Neuronal stem cell (in vitro differentiated cells): Measurements from ENCODE around the gene CPLX4.

Source experiments
- DNase-seq: peaks from one replicate; pipeline ENCODE4 v3.0.0-alpha.2; 2013; ENCODE audit warnings: low spot score
- H2AFZ ChIP-seq: one replicate; pipeline ENCODE4 v1.6.1; 2013; ENCODE audit warnings: mild to moderate bottlenecking, low read length, inconsistent platforms
- H2AK5ac ChIP-seq: 2 replicates; pipeline ENCODE4 v1.6.1; 2013; ENCODE audit warnings: low read depth, mild to moderate bottlenecking, inconsistent platforms, low read length, moderate library complexity, mixed read lengths
- H2BK120ac ChIP-seq: 2 replicates; pipeline ENCODE4 v1.6.1; 2013; ENCODE audit warnings: low read depth, mild to moderate bottlenecking, inconsistent platforms, low read length, moderate library complexity, mixed read lengths
- H2BK12ac ChIP-seq: one replicate; pipeline ENCODE4 v1.6.1; 2013; ENCODE audit warnings: low read length, inconsistent platforms
- H2BK15ac ChIP-seq: 2 replicates; pipeline ENCODE4 v1.6.1; 2013; ENCODE audit warnings: mild to moderate bottlenecking, low read length, inconsistent platforms, mixed read lengths
- H2BK5ac ChIP-seq: one replicate; pipeline ENCODE4 v1.6.1; 2013; ENCODE audit warnings: inconsistent platforms, mild to moderate bottlenecking, low read length, moderate library complexity
- H3K14ac ChIP-seq: one replicate; pipeline ENCODE4 v1.6.1; 2013; ENCODE audit warnings: low read length, inconsistent platforms
- H3K18ac ChIP-seq: 2 replicates; pipeline ENCODE4 v1.6.1; 2013; ENCODE audit warnings: low read length, inconsistent platforms
- H3K23ac ChIP-seq: 2 replicates; pipeline ENCODE4 v1.6.1; 2013; ENCODE audit warnings: low read depth, mild to moderate bottlenecking, mixed read lengths, low read length, inconsistent platforms; ENCODE audit not compliant: poor library complexity
- H3K27ac ChIP-seq: replicated peaks from 3 replicates; pipeline ENCODE4 v1.5.1; 2013; ENCODE audit warnings: low read length, inconsistent platforms
- H3K27me3 ChIP-seq, 3 experiments: 2 replicates each; pipeline ENCODE4 v1.6.1; 2013; ENCODE audit warnings: low read length in 3 of 3, mild to moderate bottlenecking in 2 of 3, inconsistent platforms in 1 of 3, low read depth in 1 of 3, mixed read lengths in 1 of 3, moderate library complexity in 1 of 3; ENCODE audit not compliant: control insufficient read depth in 3 of 3, insufficient read depth in 3 of 3
- H3K36me3 ChIP-seq, 2 donors: replicated peaks in 1 of 2; 2 replicates each; pipeline ENCODE4 v1.6.1; 2013; ENCODE audit warnings: low read length in 2 of 2; ENCODE audit not compliant: control insufficient read depth in 2 of 2, insufficient read depth in 2 of 2
- H3K4ac ChIP-seq: 2 replicates; pipeline ENCODE4 v1.6.1; 2013; ENCODE audit warnings: inconsistent platforms, mild to moderate bottlenecking, low read length, moderate library complexity
- H3K4me1 ChIP-seq, 2 donors: 1 replicate in 1 of 2; 2 replicates in 1 of 2; pipeline ENCODE4 v1.6.1; 2013; ENCODE audit warnings: low read length in 2 of 2, low read depth in 1 of 2; ENCODE audit not compliant: control insufficient read depth in 2 of 2, insufficient read depth in 1 of 2
- H3K4me2 ChIP-seq: one replicate; pipeline ENCODE4 v1.6.1; 2013; ENCODE audit warnings: mild to moderate bottlenecking, low read length, inconsistent platforms; ENCODE audit not compliant: insufficient read depth, poor library complexity, severe bottlenecking
- H3K4me3 ChIP-seq, 2 donors: 2 replicates each; pipeline ENCODE4 v1.5.1; 2013; ENCODE audit warnings: low read length in 2 of 2, mild to moderate bottlenecking in 2 of 2, inconsistent platforms in 1 of 2, moderate library complexity in 1 of 2
- H3K79me1 ChIP-seq: one replicate; pipeline ENCODE4 v1.6.1; 2013; ENCODE audit warnings: low read depth, mild to moderate bottlenecking, inconsistent platforms, low read length, moderate library complexity
- H3K9ac ChIP-seq: one replicate; pipeline ENCODE4 v1.6.1; 2013; ENCODE audit warnings: mild to moderate bottlenecking, low read depth, low read length, inconsistent platforms; ENCODE audit not compliant: poor library complexity
- H3K9me3 ChIP-seq, 2 donors: replicated peaks in 1 of 2; 2 replicates each; pipeline versions ENCODE3 to v1.6.1; 2013; ENCODE audit warnings: low read length in 2 of 2, mild to moderate bottlenecking in 2 of 2, inconsistent platforms in 1 of 2, low read depth in 1 of 2, mixed read lengths in 1 of 2, moderate library complexity in 1 of 2; ENCODE audit not compliant: control insufficient read depth in 2 of 2, insufficient read depth in 1 of 2
- H4K8ac ChIP-seq: one replicate; pipeline ENCODE4 v1.6.1; 2013; ENCODE audit warnings: low read depth, mild to moderate bottlenecking, inconsistent platforms, low read length, moderate library complexity
- H4K91ac ChIP-seq: one replicate; pipeline ENCODE4 v1.6.1; 2013; ENCODE audit warnings: low read length, low read depth, mild to moderate bottlenecking, inconsistent platforms; ENCODE audit not compliant: poor library complexity
- WGBS, 2 donors: extraction: QIAGEN DNeasy Blood & Tissue Kit; methylation state at CpG; one replicate each; pipeline ENCODE4 v1.1.7; 2013; ENCODE audit warnings: missing lambda C conversion rate in 2 of 2, mixed read lengths in 1 of 2; ENCODE audit not compliant: insufficient read length in 2 of 2, insufficient replicate concordance in 1 of 2; ENCODE audit errors: extremely low coverage in 2 of 2; 5-methylcytosine and 5-hydroxymethylcytosine counted together

CPLX4 gene

DNA sequence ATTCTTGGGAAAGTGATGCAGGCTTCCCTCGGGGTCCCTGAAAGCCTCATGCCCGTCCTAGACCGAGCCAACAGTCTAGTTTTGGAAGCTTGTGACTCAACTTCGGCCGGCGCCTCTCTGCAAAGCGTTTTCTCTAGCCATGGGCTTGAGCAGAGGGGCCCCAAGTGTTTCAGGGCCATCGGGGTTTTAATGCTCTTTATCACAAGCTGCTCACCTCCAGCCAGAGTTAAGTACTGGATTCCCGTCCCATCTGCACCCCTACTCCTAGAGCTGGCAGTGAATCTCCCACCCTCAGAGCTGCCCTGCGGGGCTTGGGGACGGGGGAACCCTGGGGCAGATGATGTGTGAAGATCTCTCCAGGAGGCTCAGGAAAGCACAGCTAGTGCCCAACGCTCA lies 52.5 kb downstream of the CPLX4 start:
- Histone ChIP-seq H3K23ac (no peak overlapping the region), H3K27ac (no peak overlapping the region), H4K8ac (no peak overlapping the region), H4K91ac (no peak overlapping the region), H3K4me3 (no peak overlapping the region), H3K4me1 (peaks cover 0 to 17% of the 10 kb centered on the region in 2 donors), H3K9me3 (peaks cover 9 to 27% of the 10 kb centered on the region in 2 donors), H3K79me1 (peaks cover 2% of the 10 kb centered on the region), H2BK120ac (no peak overlapping the region), H3K18ac (peak overlapping the region; percentile 6), H2AFZ (no peak overlapping the region), H3K4me2 (no peak overlapping the region), H3K36me3 (peaks cover 0 to 22% of the 10 kb centered on the region in 2 donors), H2BK12ac (no peak overlapping the region), H2BK5ac (no peak overlapping the region), H3K9ac (no peak overlapping the region), H3K27me3 (peaks cover 3 to 84% (median 52%) of the 10 kb centered on the region in 3 experiments), H2AK5ac (no peak overlapping the region), H2BK15ac (no peak overlapping the region), H3K4ac (no peak overlapping the region), H3K14ac (no peak overlapping the region)
- no peak for DNase-seq
- no CpG with 5 or more reads among the region's 12 CpGs for WGBS, 2 donors

- peak overlapping the region; percentile 40 for H2AFZ ChIP-seq
- H3K4me1 ChIP-seq = peaks cover 0 to 16% of the 10 kb centered on the region in 2 donors
- peak overlapping the region in 1 of 2 donors; percentile 66 for H3K4me3 ChIP-seq
- H3K36me3 ChIP-seq = peaks cover 0 to 20% of the 10 kb centered on the region in 2 donors
- H3K18ac ChIP-seq = peak overlapping the region; percentile 76
- H4K8ac ChIP-seq = no peak overlapping the region
- H3K27me3 ChIP-seq = peaks cover 3 to 78% (median 52%) of the 10 kb centered on the region in 3 experiments
- H3K9me3 ChIP-seq = peaks cover 9 to 27% of the 10 kb centered on the region in 2 donors
- H3K4ac ChIP-seq = no peak overlapping the region
- peak overlapping the region; percentile 28 for H2AK5ac ChIP-seq
- H3K79me1 ChIP-seq = peaks cover 2% of the 10 kb centered on the region
- H3K14ac ChIP-seq = no peak overlapping the region
- no peak overlapping the region for H2BK12ac ChIP-seq
- H3K4me2 ChIP-seq = peak overlapping the region; percentile 65
- no peak overlapping the region for H3K23ac ChIP-seq
- H3K9ac ChIP-seq = no peak overlapping the region
- no peak overlapping the region for H4K91ac ChIP-seq
- H3K27ac ChIP-seq = no peak overlapping the region
- no peak overlapping the region for H2BK120ac ChIP-seq
- no peak for DNase-seq
- H2BK5ac ChIP-seq = no peak overlapping the region
- no peak overlapping the region for H2BK15ac ChIP-seq
- no CpG with 5 or more reads among the region's 38 CpGs for WGBS, 2 donors
These were observed 53.0 kb downstream of the CPLX4 start for GRCh38 chr18:59265246-59265973.

GRCh38 chr18:59264651-59265245 lies 53.7 kb downstream of the CPLX4 start:
- DNase-seq = no peak
- Histone ChIP-seq H3K36me3 (peaks cover 0 to 20% of the 10 kb centered on the region in 2 donors), H3K79me1 (peaks cover 2% of the 10 kb centered on the region), H2BK15ac (no peak overlapping the region), H3K4ac (no peak overlapping the region), H3K14ac (peak overlapping the region; percentile 47), H2AK5ac (peak overlapping the region; percentile 51), H3K4me1 (peaks cover 0 to 16% of the 10 kb centered on the region in 2 donors), H3K4me3 (peak overlapping the region in 1 of 2 donors; percentile 33), H3K9me3 (peaks cover 9 to 27% of the 10 kb centered on the region in 2 donors), H2BK120ac (no peak overlapping the region), H3K23ac (no peak overlapping the region), H4K8ac (no peak overlapping the region), H3K9ac (peak overlapping the region; percentile 39), H3K18ac (peak overlapping the region; percentile 90), H3K27me3 (peaks cover 3 to 72% (median 52%) of the 10 kb centered on the region in 3 experiments), H2BK12ac (peak overlapping the region; percentile 51), H2AFZ (peak overlapping the region; percentile 40), H2BK5ac (no peak overlapping the region), H3K4me2 (peak overlapping the region; percentile 65), H3K27ac (no peak overlapping the region), H4K91ac (no peak overlapping the region)
- WGBS, 2 donors = no CpG with 5 or more reads among the region's 41 CpGs

DNA sequence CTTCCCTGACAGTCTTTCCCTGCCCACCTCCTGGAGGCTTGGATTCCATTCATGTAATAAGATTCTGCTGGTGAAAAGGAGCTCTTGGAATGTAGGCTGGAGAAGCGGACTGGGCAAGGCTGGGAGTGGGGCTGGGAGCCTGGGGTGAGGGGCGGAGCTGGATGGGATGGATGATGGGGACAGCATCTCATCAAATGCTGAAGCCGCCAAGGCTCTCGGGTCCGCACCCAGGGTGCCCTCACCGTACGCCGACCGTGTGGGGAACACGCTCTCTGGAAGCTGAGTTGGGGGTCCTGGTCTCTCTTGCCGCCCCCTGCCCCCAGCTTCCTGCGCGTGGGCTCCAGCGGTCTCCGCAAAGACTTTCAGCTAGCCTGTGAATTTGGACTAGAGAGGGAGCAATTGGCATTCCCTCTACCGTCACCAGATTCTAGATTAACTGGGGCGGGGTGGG lies 54.3 kb downstream of the CPLX4 start:
- Histone ChIP-seq H3K9ac (no peak overlapping the region), H2BK120ac (no peak overlapping the region), H3K36me3 (peaks cover 0 to 18% of the 10 kb centered on the region in 2 donors), H2AK5ac (peak overlapping the region; percentile 51), H3K79me1 (peaks cover 2% of the 10 kb centered on the region), H3K4me3 (peak overlapping the region in 1 of 2 donors; percentile 69), H3K23ac (no peak overlapping the region), H2AFZ (no peak overlapping the region), H3K18ac (peak overlapping the region; percentile 62), H3K4me2 (peak overlapping the region; percentile 65), H4K8ac (no peak overlapping the region), H2BK12ac (no peak overlapping the region), H3K27ac (no peak overlapping the region), H3K9me3 (peaks cover 9 to 25% of the 10 kb centered on the region in 2 donors), H3K4me1 (peaks cover 0 to 16% of the 10 kb centered on the region in 2 donors), H3K14ac (no peak overlapping the region), H3K27me3 (peaks cover 3 to 66% (median 52%) of the 10 kb centered on the region in 3 experiments), H4K91ac (no peak overlapping the region), H3K4ac (no peak overlapping the region), H2BK15ac (no peak overlapping the region), H2BK5ac (no peak overlapping the region)
- no CpG with 5 or more reads among the region's 17 CpGs for WGBS, 2 donors
- no peak for DNase-seq
